Activated CD4-positive, alpha-beta T cell treated with anti-CD3 and anti-CD28 coated beads for 4 hours (primary cell): Measurements from ENCODE around the gene ZNF407.
"Not testable (repeated sequence)": the region's sequence is repeated elsewhere in the genome, so short reads cannot be mapped to it uniquely, and the experiment has no call there.

Experiments used
- DNase-seq, 2 donors: peaks; one replicate each; pipeline ENCODE4 v3.0.0-alpha.2; 2020

Gene ZNF407

GRCh38 chr18:74944676-74945075, 347.0 kb downstream of the ZNF407 start:
- DNase-seq: no peak

- DNase-seq: no peak
These were observed 348.3 kb downstream of the ZNF407 start for GRCh38 chr18:74945774-74946545.

GRCh38 chr18:74946646-74947375, 349.1 kb downstream of the ZNF407 start:
- DNase-seq: no peak

- no peak for DNase-seq
These were observed 349.7 kb downstream of the ZNF407 start for GRCh38 chr18:74947417-74947816.

GRCh38 chr18:74947875-74948274, 350.2 kb downstream of the ZNF407 start:
- DNase-seq: no peak

GRCh38 chr18:74949611-74950010, 351.9 kb downstream of the ZNF407 start:
- no peak for DNase-seq

GRCh38 chr18:74950479-74950878, 352.8 kb downstream of the ZNF407 start:
- DNase-seq: no peak

GRCh38 chr18:74951165-74951760, 353.6 kb downstream of the ZNF407 start:
- DNase-seq: peak in 1 of 2 donors; percentile 8

GRCh38 chr18:74957588-74958224, 360.0 kb downstream of the ZNF407 start:
- DNase-seq: no peak

GRCh38 chr18:74959216-74959615, 361.5 kb downstream of the ZNF407 start:
- no peak for DNase-seq

- DNase-seq: no peak
These were observed 363.9 kb downstream of the ZNF407 start for GRCh38 chr18:74961596-74961995.

- DNase-seq: no peak
These were observed 366.3 kb downstream of the ZNF407 start for GRCh38 chr18:74963820-74964446.

- DNase-seq: no peak
These were observed 368.0 kb downstream of the ZNF407 start for GRCh38 chr18:74965682-74966081.

GRCh38 chr18:74967438-74967837, 369.8 kb downstream of the ZNF407 start:
- DNase-seq: no peak

- DNase-seq: no peak
These were observed 370.3 kb downstream of the ZNF407 start for GRCh38 chr18:74967979-74968378.

GRCh38 chr18:74971358-74971757, 373.7 kb downstream of the ZNF407 start:
- DNase-seq: not testable (repeated sequence)

- DNase-seq: not testable (repeated sequence)
These were observed 374.1 kb downstream of the ZNF407 start for GRCh38 chr18:74971776-74972175.

GRCh38 chr18:74972354-74972753, 374.7 kb downstream of the ZNF407 start:
- DNase-seq: no peak

GRCh38 chr18:74975001-74975400, 377.3 kb downstream of the ZNF407 start:
- DNase-seq: no peak

- DNase-seq: no peak
These were observed 378.8 kb downstream of the ZNF407 start for GRCh38 chr18:74976331-74976909.

- no peak for DNase-seq
These were observed 379.4 kb downstream of the ZNF407 start for GRCh38 chr18:74977041-74977440.

- no peak for DNase-seq
These were observed 383.0 kb downstream of the ZNF407 start for GRCh38 chr18:74980669-74981068.

GRCh38 chr18:74981476-74981875, 383.8 kb downstream of the ZNF407 start:
- no peak for DNase-seq
